HG03064 (cell line): ENCODE results near the gene CPAMD8.
A peak's percentile ranks its signal among the peaks of the same experiment; 100 is the strongest.

Source experiments
- ATAC-seq: cut with Tn5 transposase; IDR thresholded peaks from one replicate; pipeline ENCODE4 v1.9.1; 2021; ENCODE audit warnings: low read depth; ENCODE audit not compliant: unreplicated experiment

The CPAMD8 gene

DNA sequence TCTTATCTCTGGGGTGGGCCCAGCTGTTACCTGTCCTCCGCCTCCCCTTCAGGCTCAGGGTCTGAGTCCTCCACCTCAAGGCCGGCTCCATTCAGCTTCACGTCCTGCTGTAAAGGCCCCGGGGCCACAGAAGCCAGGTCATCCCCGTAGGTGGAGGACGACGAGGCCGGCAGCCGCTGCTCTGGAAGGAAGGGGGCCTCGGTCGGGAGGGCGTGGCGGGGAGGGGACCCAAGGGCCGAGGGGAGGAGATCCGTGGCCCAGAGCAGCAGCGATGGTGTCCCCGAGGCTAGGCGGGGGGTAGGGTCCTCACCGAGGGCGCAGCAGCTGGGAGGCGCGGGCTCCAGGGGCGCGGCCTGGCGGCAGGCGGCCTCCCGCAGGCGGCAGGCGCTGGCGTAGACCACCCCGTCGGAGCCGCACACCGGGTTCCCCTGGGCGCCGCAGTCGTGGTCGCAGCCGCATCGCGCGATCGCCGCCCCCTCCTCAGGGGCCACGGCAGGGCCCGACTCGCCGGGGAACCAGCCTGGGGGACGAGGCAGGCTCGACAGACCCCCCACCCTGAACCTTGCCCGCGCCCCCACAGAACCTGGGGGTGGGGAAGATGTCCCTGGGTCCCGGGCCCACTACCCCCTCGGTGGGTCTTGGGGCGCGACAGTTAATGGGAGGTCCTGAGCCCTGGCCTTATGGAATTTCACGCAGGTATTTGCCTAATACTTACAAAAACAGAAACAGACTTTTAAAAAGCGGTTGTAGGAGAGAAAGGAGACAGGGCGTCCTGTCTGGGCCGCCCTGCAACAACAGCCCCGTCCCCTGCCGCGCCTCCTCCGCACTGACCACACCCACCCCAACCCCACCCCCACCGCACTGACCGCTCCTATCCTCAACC lies 130.2 kb downstream of the CPAMD8 start:
- peak; percentile 29 for ATAC-seq

DNA sequence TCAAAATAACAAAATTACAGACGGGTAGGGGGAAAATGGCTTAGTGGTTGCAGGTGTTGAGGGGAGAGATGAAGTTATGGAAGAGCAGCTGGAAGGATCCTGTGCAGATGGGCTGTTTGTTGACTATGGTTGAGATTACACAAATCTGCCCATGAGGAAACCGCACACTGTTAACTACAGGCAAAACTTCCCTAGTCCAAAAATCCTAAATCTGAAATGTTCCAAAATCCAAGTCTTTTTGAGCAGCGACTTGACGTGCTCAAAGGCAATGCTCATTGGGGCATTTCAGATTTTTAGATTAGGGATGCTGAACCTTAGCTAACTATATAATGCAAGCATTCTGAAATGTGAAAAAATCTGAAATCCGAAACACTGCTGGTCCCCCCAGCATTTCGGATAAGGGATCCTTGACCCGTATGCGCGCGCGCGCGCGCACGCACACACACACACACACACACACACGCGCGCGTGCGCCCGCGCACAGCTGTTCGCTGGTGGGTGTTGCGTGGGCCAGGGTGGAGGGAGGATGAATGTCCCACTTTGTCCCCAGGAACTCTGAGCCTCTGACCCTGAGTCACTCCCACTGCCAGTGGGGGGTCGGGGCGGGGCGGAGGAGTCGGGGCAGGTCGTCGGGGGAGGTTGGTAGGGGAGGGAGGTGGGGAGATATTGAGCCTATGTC lies 131.0 kb downstream of the CPAMD8 start:
- ATAC-seq, result no peak

DNA sequence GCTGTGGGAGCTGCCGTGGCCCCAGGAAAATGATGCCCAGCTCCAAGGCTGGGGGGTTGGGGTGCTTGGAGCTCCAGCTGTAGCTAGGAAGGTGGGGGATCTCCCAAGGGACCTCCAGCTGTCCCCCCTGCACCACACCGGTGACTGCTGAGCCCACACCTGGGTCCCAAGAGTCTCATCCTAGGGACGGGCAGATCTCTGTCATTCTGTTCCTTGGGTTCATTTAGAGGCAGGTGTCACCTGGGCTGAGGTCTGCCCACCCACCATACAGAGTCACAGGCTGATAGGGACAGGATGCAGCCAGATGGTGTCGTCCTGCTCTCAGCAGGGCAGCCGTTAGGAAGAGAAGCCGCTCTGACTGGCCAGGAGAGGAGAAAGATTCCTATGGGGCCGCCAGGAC lies 132.5 kb downstream of the CPAMD8 start:
- ATAC-seq, result no peak

GRCh38 chr19:16893686-16893989 lies 133.0 kb downstream of the CPAMD8 start:
- no peak for ATAC-seq

- ATAC-seq, result no peak
These were observed 133.5 kb downstream of the CPAMD8 start for GRCh38 chr19:16892868-16893685.

GRCh38 chr19:16892436-16892835 lies 134.2 kb downstream of the CPAMD8 start:
- ATAC-seq, result no peak

DNA sequence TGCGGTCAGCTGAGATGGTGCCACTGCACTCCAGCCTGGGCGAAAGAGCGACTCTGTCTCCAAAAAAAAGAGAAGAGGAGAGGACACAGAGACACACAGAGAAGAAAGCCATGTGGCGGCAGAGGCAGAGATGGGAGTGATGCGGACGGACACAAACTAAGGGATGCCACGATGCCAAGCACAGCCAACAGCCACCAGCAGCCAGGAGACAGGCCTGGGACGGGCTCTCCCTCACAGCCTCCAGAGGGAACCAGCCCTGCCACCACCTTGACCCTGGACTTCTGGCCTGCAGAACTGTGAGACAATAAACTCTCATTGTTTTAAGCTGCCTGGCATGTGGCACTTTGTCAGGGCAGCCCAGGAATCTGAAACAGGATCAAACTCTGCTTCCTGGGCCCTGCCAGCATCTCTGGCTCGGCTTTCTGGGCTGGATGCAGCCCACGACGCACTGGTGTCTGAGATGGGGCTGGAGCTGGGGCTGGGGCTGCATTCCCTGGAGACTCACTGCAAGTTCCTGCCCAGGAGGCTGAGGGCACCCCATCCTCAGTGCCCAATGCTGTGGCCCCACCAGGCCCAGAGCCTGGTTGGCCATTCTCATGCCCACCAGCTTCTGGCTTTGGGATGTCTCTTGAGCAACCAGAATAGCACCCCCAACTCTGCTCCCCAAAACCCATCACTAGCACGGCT lies 134.8 kb downstream of the CPAMD8 start:
- ATAC-seq, result no peak

DNA sequence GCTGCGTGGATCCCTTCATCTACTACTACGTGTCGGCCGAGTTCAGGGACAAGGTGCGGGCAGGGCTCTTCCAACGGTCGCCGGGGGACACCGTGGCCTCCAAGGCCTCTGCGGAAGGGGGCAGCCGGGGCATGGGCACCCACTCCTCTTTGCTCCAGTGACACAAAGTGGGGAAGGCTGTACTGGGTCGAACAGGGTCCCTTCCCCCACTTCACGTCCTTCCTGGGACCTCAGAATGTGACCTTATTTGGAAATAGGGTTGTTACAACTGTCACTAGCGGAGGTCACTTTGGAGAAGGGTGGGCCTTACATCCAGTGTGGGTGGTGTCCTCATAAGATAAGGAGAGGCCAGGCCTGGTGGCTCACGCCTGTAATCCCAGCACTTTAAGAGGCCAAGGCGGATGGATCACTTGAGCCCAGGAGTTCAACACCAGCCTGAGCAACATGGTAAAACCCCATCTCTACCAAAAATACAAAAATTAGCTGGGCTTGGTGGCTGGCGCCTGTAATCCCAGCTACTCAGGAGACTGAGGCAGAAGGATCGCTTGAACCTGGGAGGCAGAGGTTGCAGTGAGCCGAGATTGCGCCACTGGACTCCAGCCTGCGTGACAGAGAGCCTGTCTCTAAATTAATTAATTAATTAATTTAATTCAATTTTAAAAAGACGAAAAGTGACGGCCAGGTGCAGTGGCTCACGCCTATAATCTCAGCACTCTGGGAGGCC lies 136.0 kb downstream of the CPAMD8 start:
- ATAC-seq, result no peak

DNA sequence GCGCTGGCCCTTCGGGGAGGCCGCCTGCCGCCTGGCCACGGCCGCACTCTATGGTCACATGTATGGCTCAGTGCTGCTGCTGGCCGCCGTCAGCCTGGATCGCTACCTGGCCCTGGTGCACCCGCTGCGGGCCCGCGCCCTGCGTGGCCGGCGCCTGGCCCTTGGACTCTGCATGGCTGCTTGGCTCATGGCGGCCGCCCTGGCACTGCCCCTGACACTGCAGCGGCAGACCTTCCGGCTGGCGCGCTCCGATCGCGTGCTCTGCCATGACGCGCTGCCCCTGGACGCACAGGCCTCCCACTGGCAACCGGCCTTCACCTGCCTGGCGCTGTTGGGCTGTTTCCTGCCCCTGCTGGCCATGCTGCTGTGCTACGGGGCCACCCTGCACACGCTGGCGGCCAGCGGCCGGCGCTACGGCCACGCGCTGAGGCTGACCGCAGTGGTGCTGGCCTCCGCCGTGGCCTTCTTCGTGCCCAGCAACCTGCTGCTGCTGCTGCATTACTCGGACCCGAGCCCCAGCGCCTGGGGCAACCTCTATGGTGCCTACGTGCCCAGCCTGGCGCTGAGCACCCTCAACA lies 136.6 kb downstream of the CPAMD8 start:
- no peak for ATAC-seq

- ATAC-seq, result no peak
These were observed 137.2 kb downstream of the CPAMD8 start for GRCh38 chr19:16889366-16889882.

DNA sequence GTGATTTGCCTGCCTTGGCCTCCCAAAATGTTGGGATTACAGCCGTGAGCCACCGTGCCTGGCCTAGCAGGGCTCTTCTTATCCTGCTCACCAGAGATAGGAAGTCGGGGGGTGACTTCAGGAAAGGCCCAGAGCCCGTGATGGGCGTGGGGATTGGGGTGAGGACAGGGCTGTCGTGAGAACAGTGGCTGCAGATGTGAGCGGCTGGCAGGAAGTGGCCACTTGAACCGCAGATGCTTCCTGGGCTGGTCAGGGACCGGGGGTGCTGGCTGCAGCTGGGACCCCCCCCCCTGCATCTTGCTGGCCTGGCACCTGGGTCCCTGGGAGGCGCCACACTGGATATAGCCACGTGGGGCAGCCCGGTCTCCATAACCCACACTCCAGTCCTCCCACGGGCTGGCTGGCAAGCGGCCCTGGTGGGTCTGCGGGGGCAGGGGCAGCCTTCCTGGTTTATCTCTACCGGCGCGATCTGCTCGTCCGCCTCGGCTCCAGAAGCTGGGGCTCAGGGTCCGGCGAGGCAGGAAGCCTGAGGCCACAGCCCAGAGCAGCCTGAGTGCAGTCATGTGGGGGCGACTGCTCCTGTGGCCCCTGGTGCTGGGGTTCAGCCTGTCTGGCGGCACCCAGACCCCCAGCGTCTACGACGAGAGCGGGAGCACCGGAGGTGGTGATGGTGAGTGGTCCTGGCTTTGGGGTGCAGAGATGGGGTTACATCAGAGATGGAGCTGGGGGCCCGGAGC lies 137.8 kb downstream of the CPAMD8 start, which contains the start of gene F2RL3:
TSS of gene F2RL3 (plus strand) at position 371 of the 737 bp plus-strand sequence. CDS start at position 562, 191 bp downstream.
- no peak for ATAC-seq

DNA sequence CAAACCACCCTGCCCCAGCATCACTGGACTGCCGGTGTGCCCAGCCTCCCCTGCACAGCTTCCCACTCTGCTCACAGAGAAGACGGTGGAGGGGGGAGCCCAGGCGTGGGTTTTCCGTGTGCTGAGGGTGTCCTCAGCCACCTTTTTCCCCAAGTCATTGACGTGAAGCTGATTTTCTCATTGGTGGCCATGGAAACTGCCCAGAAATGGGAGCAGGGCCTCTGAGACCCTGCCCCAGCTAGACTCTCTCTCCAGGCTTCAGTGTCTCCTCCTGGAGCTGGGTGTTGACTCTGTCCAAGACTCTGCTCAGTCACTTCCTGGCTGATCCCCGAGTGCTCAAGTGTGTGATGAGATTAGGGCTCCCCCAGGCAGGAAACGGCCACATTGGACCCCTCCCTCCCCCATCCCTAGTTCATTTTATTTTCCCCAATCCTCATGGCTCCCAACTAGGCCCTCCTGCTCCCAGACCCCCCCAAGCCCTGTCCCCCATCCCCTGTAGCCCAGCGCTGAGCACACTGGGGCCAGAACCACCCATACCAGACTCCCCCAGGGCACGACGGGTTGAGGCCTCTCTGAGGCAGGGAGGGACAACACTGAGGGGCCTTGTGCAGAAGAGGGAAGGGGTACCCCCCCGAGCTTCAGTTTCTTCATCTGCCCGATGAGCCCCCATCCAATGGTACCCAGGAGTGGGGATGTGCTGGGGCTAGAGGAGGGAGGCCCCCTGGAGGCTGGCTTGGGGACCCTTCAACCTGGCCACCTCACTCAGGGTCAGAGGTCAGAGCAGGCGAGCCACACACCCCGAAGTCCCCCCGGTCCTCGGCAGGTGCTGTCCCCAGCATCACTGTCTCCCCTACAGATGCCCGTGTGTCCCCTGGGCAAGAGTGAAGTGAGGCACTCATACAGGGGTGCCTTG lies 139.0 kb downstream of the CPAMD8 start:
- ATAC-seq, result no peak

- ATAC-seq, result no peak
These were observed 140.2 kb downstream of the CPAMD8 start for GRCh38 chr19:16886305-16886880.

DNA sequence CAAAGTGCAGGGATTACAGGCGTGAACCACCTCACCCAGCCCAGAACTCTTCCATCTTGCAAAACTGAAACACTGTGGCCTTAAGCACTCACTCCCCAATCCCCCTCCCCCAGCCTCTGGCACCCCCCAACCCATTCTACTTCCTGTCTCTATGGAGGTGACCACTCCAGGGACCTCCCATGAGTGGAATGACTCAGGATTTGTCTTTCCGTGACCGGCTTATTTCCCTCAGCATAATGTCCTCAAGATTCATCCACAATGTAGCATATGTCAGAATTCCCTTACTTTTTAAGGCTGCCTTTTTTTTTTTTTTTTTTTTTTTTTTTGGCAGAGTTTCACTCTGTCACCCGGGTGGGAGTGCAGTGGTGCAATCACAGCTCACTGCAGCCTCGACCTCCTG lies 141.4 kb downstream of the CPAMD8 start:
- no peak for ATAC-seq

GRCh38 chr19:16883522-16883921 lies 143.1 kb downstream of the CPAMD8 start:
- no peak for ATAC-seq

DNA sequence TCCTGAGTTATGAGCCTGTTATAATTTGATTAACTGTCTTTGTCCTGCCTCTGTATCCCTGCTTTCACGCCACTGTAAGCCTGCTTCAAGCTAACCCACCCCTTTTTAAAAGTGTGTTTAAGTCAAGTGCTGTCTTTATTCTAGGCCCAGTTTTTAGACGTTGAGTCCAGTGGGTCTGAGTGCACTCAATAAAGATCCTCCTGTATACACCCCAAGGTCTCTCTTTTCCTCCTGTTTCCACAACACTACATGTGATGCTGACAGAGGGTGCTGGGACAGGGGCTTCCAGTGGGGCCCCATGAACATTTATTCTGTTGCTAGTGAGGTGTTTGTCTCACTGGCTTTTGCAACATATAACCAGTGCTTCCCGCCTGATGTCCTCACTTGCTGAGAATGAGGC lies 144.5 kb downstream of the CPAMD8 start:
- no peak for ATAC-seq

DNA sequence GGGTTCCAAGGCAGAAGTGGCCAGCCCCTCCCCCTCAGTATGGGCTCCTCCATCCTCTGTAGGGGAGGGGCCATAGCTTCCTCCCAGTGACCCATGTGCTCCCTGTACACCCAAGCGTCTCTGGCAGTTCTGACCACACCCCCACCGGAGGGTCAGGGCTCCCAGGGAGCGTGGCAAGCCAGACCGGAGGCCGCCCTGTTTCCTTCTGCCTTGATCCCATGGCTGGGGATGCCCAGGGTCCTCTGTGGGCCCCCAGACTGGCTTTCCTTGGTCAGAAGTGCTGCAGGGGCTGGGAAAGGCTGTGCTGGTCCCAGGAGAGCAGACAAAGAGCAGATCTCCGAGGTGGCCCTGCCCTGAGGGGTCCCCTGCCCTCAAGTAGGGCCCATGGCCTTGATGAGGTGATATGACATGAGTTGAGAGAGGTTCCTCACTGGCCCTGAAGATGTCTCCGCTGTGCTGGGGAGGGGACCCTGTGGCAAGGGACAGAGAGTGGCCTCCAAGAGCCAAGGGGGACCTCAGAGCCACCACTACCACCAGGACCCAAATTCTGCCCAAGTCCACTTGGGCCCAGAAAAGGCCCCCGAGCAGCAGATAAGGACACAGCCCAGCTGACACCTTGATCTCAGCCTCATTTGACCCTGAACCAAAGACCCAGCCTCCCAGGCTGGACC lies 145.6 kb downstream of the CPAMD8 start:
- no peak for ATAC-seq
